ENCODE data around the gene SPDYE6.

DNA sequence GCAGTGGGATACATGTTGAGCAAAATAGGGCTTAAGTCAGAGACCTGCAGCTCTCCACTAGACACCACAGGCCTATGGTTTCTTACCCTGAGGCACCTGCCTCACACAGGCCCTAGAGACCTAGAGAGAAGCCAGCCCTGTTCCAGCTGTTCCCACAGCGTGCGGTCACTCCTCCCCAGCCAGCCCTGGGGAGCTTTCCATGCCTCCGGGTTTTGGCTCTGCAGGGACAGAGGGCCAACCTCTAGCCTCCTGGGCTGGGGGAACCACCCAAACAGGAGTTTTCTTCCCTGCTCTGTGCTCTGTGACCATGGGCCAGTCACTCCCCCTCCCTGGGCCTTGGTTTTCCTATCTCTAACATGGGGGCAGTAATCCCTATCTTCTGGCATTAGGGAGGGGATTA is 36.6 kb downstream of the SPDYE6 start:
- TF ChIP-seq CHD2 (IDR thresholded peaks at IDR 0.05; ENCODE audit: borderline replicate concordance, low read depth, low read length) = no peak
- TF ChIP-seq, protein P1, sequence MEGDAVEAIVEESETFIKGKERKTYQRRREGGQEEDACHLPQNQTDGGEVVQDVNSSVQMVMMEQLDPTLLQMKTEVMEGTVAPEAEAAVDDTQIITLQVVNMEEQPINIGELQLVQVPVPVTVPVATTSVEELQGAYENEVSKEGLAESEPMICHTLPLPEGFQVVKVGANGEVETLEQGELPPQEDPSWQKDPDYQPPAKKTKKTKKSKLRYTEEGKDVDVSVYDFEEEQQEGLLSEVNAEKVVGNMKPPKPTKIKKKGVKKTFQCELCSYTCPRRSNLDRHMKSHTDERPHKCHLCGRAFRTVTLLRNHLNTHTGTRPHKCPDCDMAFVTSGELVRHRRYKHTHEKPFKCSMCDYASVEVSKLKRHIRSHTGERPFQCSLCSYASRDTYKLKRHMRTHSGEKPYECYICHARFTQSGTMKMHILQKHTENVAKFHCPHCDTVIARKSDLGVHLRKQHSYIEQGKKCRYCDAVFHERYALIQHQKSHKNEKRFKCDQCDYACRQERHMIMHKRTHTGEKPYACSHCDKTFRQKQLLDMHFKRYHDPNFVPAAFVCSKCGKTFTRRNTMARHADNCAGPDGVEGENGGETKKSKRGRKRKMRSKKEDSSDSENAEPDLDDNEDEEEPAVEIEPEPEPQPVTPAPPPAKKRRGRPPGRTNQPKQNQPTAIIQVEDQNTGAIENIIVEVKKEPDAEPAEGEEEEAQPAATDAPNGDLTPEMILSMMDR (IDR thresholded peaks at IDR 0.05 in 2 of 3, conservative IDR thresholded peaks at IDR 0.05 in 1 of 3; ENCODE audit: control insufficient read depth in 2 of 3, extremely low read depth in 1 of 3, insufficient read depth in 1 of 3, low read depth in 3 of 3, low read length in 3 of 3) = no peak
- TF ChIP-seq MXI1 (IDR thresholded peaks at IDR 0.05; ENCODE audit: low read depth, low read length) = no peak

All from GM12878 (cell line).